Spleen (tissue), 11 donors: ENCODE results near the gene RBM39. TPM values are rescaled to one million over a fixed set of nuclear protein-coding genes. Genes with fewer than 3 reads are reported as not detected.

ENCODE experiments used
- DNase-seq: peaks from one replicate; pipeline ENCODE4 v3.0.0-alpha.2; 2020
- H3K27ac ChIP-seq, 8 donors: fragments of 200-600 bp; sonication (generic) in 7 of 8; 1 replicate in 4 of 8; 2 replicates in 4 of 8; pipeline versions ENCODE4 v1.5.0 to v1.8.0; 2016 to 2021; ENCODE audit warnings: inconsistent platforms in 4 of 8, mild to moderate bottlenecking in 4 of 8, moderate library complexity in 1 of 8
- H3K27me3 ChIP-seq, 7 donors: fragments of 200-600 bp; sonication (generic) in 6 of 7; replicated peaks in 1 of 7; 1 replicate in 4 of 7; 2 replicates in 3 of 7; pipeline versions ENCODE4 v1.5.0 to v1.8.0; 2016 to 2021; ENCODE audit warnings: inconsistent platforms in 3 of 7, mild to moderate bottlenecking in 1 of 7
- H3K36me3 ChIP-seq, 6 donors: fragments of 200-600 bp; sonication (generic) in 5 of 6; 1 replicate in 4 of 6; 2 replicates in 2 of 6; pipeline versions ENCODE4 v1.5.0 to v1.8.0; 2016 to 2021; ENCODE audit warnings: inconsistent platforms in 2 of 6
- H3K4me1 ChIP-seq, 6 donors: fragments of 200-600 bp; sonication (generic) in 5 of 6; 1 replicate in 3 of 6; 2 replicates in 3 of 6; pipeline versions ENCODE4 v1.5.0 to v1.8.0; 2016 to 2021; ENCODE audit warnings: inconsistent platforms in 3 of 6
- H3K4me3 ChIP-seq, 8 donors: fragments of 200-600 bp; sonication (generic) in 7 of 8; 1 replicate in 4 of 8; 2 replicates in 4 of 8; pipeline versions ENCODE4 v1.5.0 to v1.8.0; 2016 to 2021; ENCODE audit warnings: inconsistent platforms in 4 of 8, mild to moderate bottlenecking in 4 of 8, moderate library complexity in 2 of 8
- H3K9me3 ChIP-seq, 8 donors: fragments of 200-600 bp; sonication (generic) in 7 of 8; 1 replicate in 4 of 8; 2 replicates in 4 of 8; pipeline versions ENCODE4 v1.5.0 to v1.8.0; 2016 to 2021; ENCODE audit warnings: inconsistent platforms in 4 of 8
- CTCF ChIP-seq, 11 experiments: fragments of 200-600 bp in 7 of 11; fragments of 450-650 bp in 4 of 11; sonication (generic) in 4 of 11; IDR thresholded peaks in 8 of 11; conservative IDR thresholded peaks in 3 of 11; 1 replicate in 7 of 11; 2 replicates in 4 of 11; pipeline versions ENCODE4 v1.4.0 to v1.8.0; 2016 to 2021; ENCODE audit warnings: antibody characterized with exemption in 11 of 11, inconsistent platforms in 4 of 11, mild to moderate bottlenecking in 1 of 11
- POLR2A ChIP-seq, 3 donors: fragments of 450-650 bp; IDR thresholded peaks; one replicate each; pipeline ENCODE4 v1.5.1; 2017; ENCODE audit warnings: antibody characterized with exemption in 3 of 3, mild to moderate bottlenecking in 1 of 3
- POLR2AphosphoS5 ChIP-seq, 3 donors: sonication (generic); formaldehyde crosslinking; IDR thresholded peaks; one replicate each; pipeline ENCODE4 v1.5.1; 2017; ENCODE audit warnings: antibody characterized with exemption in 3 of 3
- WGBS, 5 donors: extraction: QIAGEN DNeasy Blood & Tissue Kit in 3 of 5; methylation state at CpG; one replicate each; pipeline versions ENCODE4 v1.1.5 to v1.1.7; 2013 to 2018; 5-methylcytosine and 5-hydroxymethylcytosine counted together
- intact Hi-C: fragments of 100-400 bp; cut with DNase I; formaldehyde crosslinking; loops from one replicate; pipeline ENCODE4 v1.15.0; 2023; ENCODE audit warnings: low total_unique reads
- polyA plus RNA-seq, 3 donors: library from polyadenylated mRNA; stranded (reverse); fragments of 200-250 nt; gene quantifications; one replicate each; pipeline ENCODE4 v1.2.1, GENCODE V29; 2013
- total RNA-seq, 7 donors: library from RNA; depleted of rRNA in 3 of 7; stranded (reverse); fragments of >200 nt in 3 of 7; fragmentation: NEBNext Ultra II Directional in 4 of 7; extraction: Animal tissue kit (Norgen Biotek cat#: 25700) in 4 of 7; gene quantifications; one replicate each; pipeline versions ENCODE4 v1.1.0 to v1.2.1, GENCODE V29; 2016 to 2021
- donor health status: healthy with polysubstance abuse.
- donor health status: DM: no; HTN: no; CAD: no; lungs with moderate emphysema.
- donor health status: DM: no; HTN: no; CAD: no.
- donor health status: Bipolar disorder and iron deficiency.
- donor health status: healthy.
- donor health status: DM: no; HTN: no; CAD: no.
- donor health status: DM: yes; HTN: yes; CAD: no.

RBM39 gene
- total and polyA plus RNA-seq, 10 donors = 287 to 649 (median 414) TPM

GRCh38 chr20:35731862-35732643, 10.0 kb downstream of the RBM39 start:
- DNase-seq = no peak
- Histone ChIP-seq H3K4me1 (peaks cover 57 to 97% (median 87%) of the 10 kb centered on the region in 6 donors), H3K9me3 (no peaks in the 10 kb centered on the region), H3K27me3 (no peaks in the 10 kb centered on the region), H3K27ac (no peak overlapping the region), H3K36me3 (peaks cover 12 to 100% (median 98%) of the 10 kb centered on the region in 6 donors), H3K4me3 (no peak overlapping the region)
- peak in 1 of 3 donors; percentile 32 for TF ChIP-seq POLR2AphosphoS5 (IDR thresholded peaks at IDR 0.05)
- no peak for TF ChIP-seq CTCF (IDR thresholded peaks at IDR 0.05 in 8 of 11, conservative IDR thresholded peaks at IDR 0.05 in 3 of 11)
- 87 to 92% (median 90%) methylated on average over 24 of the region's 24 CpGs for WGBS, 5 donors
- intact Hi-C loops = loop anchor here (10.0 kb wide), 1 partner anchor 153 kb away; no protein-coding TSS in a partner anchor

- H3K4me1 ChIP-seq = peaks cover 56 to 97% (median 82%) of the 10 kb centered on the region in 6 donors
- H3K4me3 ChIP-seq = no peak overlapping the region
- H3K9me3 ChIP-seq = no peaks in the 10 kb centered on the region
- H3K36me3 ChIP-seq = peaks cover 12 to 100% (median 99%) of the 10 kb centered on the region in 6 donors
- intact Hi-C loops = loop anchor here (10.0 kb wide), 1 partner anchor 153 kb away; no protein-coding TSS in a partner anchor
- 68 to 86% (median 78%) methylated on average over 2 of the region's 2 CpGs for WGBS, 5 donors
- TF ChIP-seq POLR2AphosphoS5 (IDR thresholded peaks at IDR 0.05) (no peak), CTCF (IDR thresholded peaks at IDR 0.05 in 8 of 11, conservative IDR thresholded peaks at IDR 0.05 in 3 of 11) (no peak), POLR2A (IDR thresholded peaks at IDR 0.05) (no peak)
- DNase-seq = no peak
- no peaks in the 10 kb centered on the region for H3K27me3 ChIP-seq
- H3K27ac ChIP-seq = no peak overlapping the region
Observed at GRCh38 chr20:35731469-35731788, 10.6 kb downstream of the RBM39 start.

GRCh38 chr20:35730583-35731468, 11.2 kb downstream of the RBM39 start:
- Histone ChIP-seq H3K27ac (no peak overlapping the region), H3K9me3 (no peaks in the 10 kb centered on the region), H3K4me3 (no peak overlapping the region), H3K36me3 (peaks cover 12 to 100% (median 99%) of the 10 kb centered on the region in 6 donors), H3K4me1 (peaks cover 52 to 95% (median 76%) of the 10 kb centered on the region in 6 donors), H3K27me3 (no peaks in the 10 kb centered on the region)
- DNase-seq = no peak
- intact Hi-C loops = loop anchor here (10.0 kb wide), 1 partner anchor 154 kb away; no protein-coding TSS in a partner anchor
- TF ChIP-seq POLR2AphosphoS5 (IDR thresholded peaks at IDR 0.05) = no peak
- TF ChIP-seq POLR2A (IDR thresholded peaks at IDR 0.05) = no peak
- no peak for TF ChIP-seq CTCF (IDR thresholded peaks at IDR 0.05 in 8 of 11, conservative IDR thresholded peaks at IDR 0.05 in 3 of 11)
- 55 to 79% (median 75%) methylated on average over 4 of the region's 4 CpGs for WGBS, 5 donors
